Panc1 (cell line): ENCODE measurements around the gene MAD1L1.

Experiments
- POLR2AphosphoS5 ChIP-seq: IDR thresholded peaks from 2 replicates; pipeline ENCODE4 v1.6.1; 2012; ENCODE audit warnings: mild to moderate bottlenecking, low read depth, low read length, moderate library complexity
- REST ChIP-seq, 2 experiments: IDR thresholded peaks; 2 replicates each; pipeline ENCODE4 v1.6.1; 2011 to 2012; ENCODE audit warnings: low read depth in 2 of 2, control low read depth in 1 of 2, low read length in 1 of 2, mild to moderate bottlenecking in 1 of 2, moderate library complexity in 1 of 2; ENCODE audit not compliant: insufficient read depth in 1 of 2
- TCF7L2 ChIP-seq: IDR thresholded peaks from 2 replicates; pipeline ENCODE4 v1.6.1; 2011; ENCODE audit warnings: mild to moderate bottlenecking, low read depth, low read length, inconsistent platforms
- TF ChIP-seq, protein P1 (sequence below): fragments of 450-650 bp; IDR thresholded peaks from 2 replicates; pipeline ENCODE4 v1.5.1; 2017; ENCODE audit warnings: mild to moderate bottlenecking

- TF ChIP-seq, protein P1, sequence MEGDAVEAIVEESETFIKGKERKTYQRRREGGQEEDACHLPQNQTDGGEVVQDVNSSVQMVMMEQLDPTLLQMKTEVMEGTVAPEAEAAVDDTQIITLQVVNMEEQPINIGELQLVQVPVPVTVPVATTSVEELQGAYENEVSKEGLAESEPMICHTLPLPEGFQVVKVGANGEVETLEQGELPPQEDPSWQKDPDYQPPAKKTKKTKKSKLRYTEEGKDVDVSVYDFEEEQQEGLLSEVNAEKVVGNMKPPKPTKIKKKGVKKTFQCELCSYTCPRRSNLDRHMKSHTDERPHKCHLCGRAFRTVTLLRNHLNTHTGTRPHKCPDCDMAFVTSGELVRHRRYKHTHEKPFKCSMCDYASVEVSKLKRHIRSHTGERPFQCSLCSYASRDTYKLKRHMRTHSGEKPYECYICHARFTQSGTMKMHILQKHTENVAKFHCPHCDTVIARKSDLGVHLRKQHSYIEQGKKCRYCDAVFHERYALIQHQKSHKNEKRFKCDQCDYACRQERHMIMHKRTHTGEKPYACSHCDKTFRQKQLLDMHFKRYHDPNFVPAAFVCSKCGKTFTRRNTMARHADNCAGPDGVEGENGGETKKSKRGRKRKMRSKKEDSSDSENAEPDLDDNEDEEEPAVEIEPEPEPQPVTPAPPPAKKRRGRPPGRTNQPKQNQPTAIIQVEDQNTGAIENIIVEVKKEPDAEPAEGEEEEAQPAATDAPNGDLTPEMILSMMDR, result no peak
- TF ChIP-seq TCF7L2 (no peak), REST (IDR thresholded peaks at IDR 0.05; ENCODE audit: insufficient read depth in 1 of 2, low read depth in 2 of 2, low read length in 1 of 2) (no peak), POLR2AphosphoS5 (no peak)
Observed at GRCh38 chr7:2032876-2033407, 199.8 kb downstream of the MAD1L1 start.
